ENCODE measurements around the gene PINLYP. TPM values are rescaled to one million over a fixed set of nuclear protein-coding genes. Genes with fewer than 3 reads are reported as not detected.

Gene PINLYP
- polyA plus RNA-seq, 1 donor from 2014 or later = not detected

Other genes with a start within 250 kb of the PINLYP start
- gene CD177, start 222.1 kb upstream of the PINLYP start, polyA plus RNA-seq = not detected
- gene TEX101, start 160.9 kb upstream of the PINLYP start, polyA plus RNA-seq = not detected
- 0.25 TPM for gene LYPD3, start 110.2 kb upstream of the PINLYP start, polyA plus RNA-seq
- 6.8 TPM for gene PHLDB3, start 71.1 kb upstream of the PINLYP start, polyA plus RNA-seq
- 25.2 TPM for gene ETHE1, start 48.6 kb upstream of the PINLYP start, polyA plus RNA-seq
- 2.9 TPM for gene ZNF575, start 42.6 kb upstream of the PINLYP start, polyA plus RNA-seq
- 23.6 TPM for gene XRCC1, start 274 bp upstream of the PINLYP start, polyA plus RNA-seq
- 1.0 TPM for gene IRGQ, start 20.3 kb downstream of the PINLYP start, polyA plus RNA-seq
- 9.9 TPM for gene ZNF576, start 20.8 kb downstream of the PINLYP start, polyA plus RNA-seq
- gene SRRM5, start 36.3 kb downstream of the PINLYP start, polyA plus RNA-seq = not detected
- 15.4 TPM for gene ZNF428, start 43.8 kb downstream of the PINLYP start, polyA plus RNA-seq
- gene CADM4, start 64.0 kb downstream of the PINLYP start, polyA plus RNA-seq = not detected
- 1.3 TPM for gene PLAUR, start 94.4 kb downstream of the PINLYP start, polyA plus RNA-seq
- gene IRGC, start 140.3 kb downstream of the PINLYP start, polyA plus RNA-seq = not detected
- 15.6 TPM for gene SMG9, start 179.2 kb downstream of the PINLYP start, polyA plus RNA-seq
- gene KCNN4, start 205.2 kb downstream of the PINLYP start, polyA plus RNA-seq = 87.9 TPM
- gene LYPD5, start 226.6 kb downstream of the PINLYP start, polyA plus RNA-seq = not detected